Measurements from ENCODE around the gene SCAPER. TPM values are rescaled to one million over a fixed set of nuclear protein-coding genes. Genes with fewer than 3 reads are reported as not detected.

Gene SCAPER
- total and polyA plus RNA-seq, 2 donors (not counting 1 experiment from before 2014, with no cell fraction given): 8.3 to 61.6 TPM

GRCh38 chr15:76380249-76380648 lies 524.9 kb downstream of the SCAPER start:
- Histone ChIP-seq H4K20me1 (ENCODE audit: control insufficient read depth, insufficient read depth, low read length, poor library complexity, severe bottlenecking) (no peaks in the 10 kb centered on the region), H3K9me3 (ENCODE audit: control extremely low read depth in 1 of 3, control insufficient read depth in 2 of 3, insufficient read depth in 1 of 3, low read length in 2 of 3) (no peaks in the 10 kb centered on the region), H3K4me3 (ENCODE audit: control extremely low read depth in 1 of 5, extremely low read depth in 1 of 5, insufficient read depth in 1 of 5, low read depth in 2 of 5, low read length in 4 of 5) (no peak overlapping the region), H3K36me3 (replicated peaks in 1 of 2; ENCODE audit: control extremely low read depth in 1 of 2, control insufficient read depth in 1 of 2, extremely low read depth in 1 of 2, insufficient read depth in 2 of 2, low read length in 1 of 2) (no peaks in the 10 kb centered on the region), H3K4me2 (replicated peaks; ENCODE audit: low read depth, low read length, poor library complexity, severe bottlenecking) (no peak overlapping the region), H3K79me2 (ENCODE audit: control insufficient read depth, insufficient read depth, low read length) (no peaks in the 10 kb centered on the region), H3K27me3 (replicated peaks in 1 of 4; ENCODE audit: control extremely low read depth in 1 of 4, control insufficient read depth in 3 of 4, insufficient read depth in 4 of 4, low read length in 3 of 4) (no peaks in the 10 kb centered on the region), H3K27ac (ENCODE audit: low read length in 2 of 2) (no peak overlapping the region), H2AFZ (ENCODE audit: insufficient read depth, low read depth, low read length, poor library complexity, severe bottlenecking) (no peak overlapping the region), H3K9ac (ENCODE audit: low read length) (no peak overlapping the region), H3K4me1 (ENCODE audit: control insufficient read depth in 2 of 2, insufficient read depth in 2 of 2, low read length in 2 of 2) (no peaks in the 10 kb centered on the region)
- intact Hi-C loops (cut with micrococcal nuclease): no loop called here
- H3K4me1 Mint-ChIP-seq: no peaks in the 10 kb centered on the region
- H3K27ac Mint-ChIP-seq: no peak overlapping the region
- ATAC-seq (ENCODE audit: low read depth): no peak
- no CpG with 5 or more reads among the region's 1 CpG for WGBS (ENCODE audit: insufficient coverage)
- no peak overlapping the region for H3K4me3 Mint-ChIP-seq
- DNase-seq: no peak
- no peaks in the 10 kb centered on the region for H3K9me3 Mint-ChIP-seq (ENCODE audit: insufficient read depth)
- H3K27me3 Mint-ChIP-seq: no peaks in the 10 kb centered on the region
- TF ChIP-seq CTCF (IDR thresholded peaks at IDR 0.05) (no peak), EZH2 (IDR thresholded peaks at IDR 0.05; ENCODE audit: borderline replicate concordance, insufficient read depth, low read depth, low read length, poor library complexity, severe bottlenecking) (no peak)
- CTCF ChIA-PET: no interaction called here
- POLR2A ChIA-PET: no interaction called here

GRCh38 chr15:76378691-76379090 lies 526.4 kb downstream of the SCAPER start:
- no peaks in the 10 kb centered on the region for H3K9me3 Mint-ChIP-seq (ENCODE audit: insufficient read depth)
- 71% methylated on average over 1 of the region's 1 CpG for WGBS (ENCODE audit: insufficient coverage)

More at GRCh38 chr15:76378691-76379090, 526.4 kb downstream of the SCAPER start:
- ChIA-PET POLR2A (no interaction called here), CTCF (no interaction called here)
- no peaks in the 10 kb centered on the region for H3K36me3 ChIP-seq (replicated peaks in 1 of 2; ENCODE audit: control extremely low read depth in 1 of 2, control insufficient read depth in 1 of 2, extremely low read depth in 1 of 2, insufficient read depth in 2 of 2, low read length in 1 of 2)
- H3K27me3 ChIP-seq (replicated peaks in 1 of 4; ENCODE audit: control extremely low read depth in 1 of 4, control insufficient read depth in 3 of 4, insufficient read depth in 4 of 4, low read length in 3 of 4): no peaks in the 10 kb centered on the region
- no peaks in the 10 kb centered on the region for H3K4me1 ChIP-seq (ENCODE audit: control insufficient read depth in 2 of 2, insufficient read depth in 2 of 2, low read length in 2 of 2)
- no peak overlapping the region for H3K4me3 Mint-ChIP-seq
- no peak overlapping the region for H3K27ac ChIP-seq (ENCODE audit: low read length in 2 of 2)
- H3K4me2 ChIP-seq (replicated peaks; ENCODE audit: low read depth, low read length, poor library complexity, severe bottlenecking): no peak overlapping the region
- H3K9ac ChIP-seq (ENCODE audit: low read length): no peak overlapping the region
- no peak overlapping the region for H3K27ac Mint-ChIP-seq
- H4K20me1 ChIP-seq (ENCODE audit: control insufficient read depth, insufficient read depth, low read length, poor library complexity, severe bottlenecking): no peaks in the 10 kb centered on the region
- H3K79me2 ChIP-seq (ENCODE audit: control insufficient read depth, insufficient read depth, low read length): no peaks in the 10 kb centered on the region
- ATAC-seq (ENCODE audit: low read depth): no peak
- no peaks in the 10 kb centered on the region for H3K9me3 ChIP-seq (ENCODE audit: control extremely low read depth in 1 of 3, control insufficient read depth in 2 of 3, insufficient read depth in 1 of 3, low read length in 2 of 3)
- H3K4me1 Mint-ChIP-seq: no peaks in the 10 kb centered on the region
- H2AFZ ChIP-seq (ENCODE audit: insufficient read depth, low read depth, low read length, poor library complexity, severe bottlenecking): no peak overlapping the region
- TF ChIP-seq CTCF (IDR thresholded peaks at IDR 0.05): no peak
- TF ChIP-seq EZH2 (IDR thresholded peaks at IDR 0.05; ENCODE audit: borderline replicate concordance, insufficient read depth, low read depth, low read length, poor library complexity, severe bottlenecking): no peak
- H3K4me3 ChIP-seq (ENCODE audit: control extremely low read depth in 1 of 5, extremely low read depth in 1 of 5, insufficient read depth in 1 of 5, low read depth in 2 of 5, low read length in 4 of 5): no peak overlapping the region
- H3K27me3 Mint-ChIP-seq: no peaks in the 10 kb centered on the region
- intact Hi-C loops (cut with micrococcal nuclease): no loop called here
- DNase-seq: no peak
